ENCODE data around the gene PIEZO2.
"Not testable (repeated sequence)": the region's sequence is repeated elsewhere in the genome, so short reads cannot be mapped to it uniquely, and the experiment has no call there.

PIEZO2 gene

GRCh38 chr18:10937743-10938640 lies 211.4 kb downstream of the PIEZO2 start:
- CTCF ChIA-PET = no interaction called here
- TF ChIP-seq CTCF (conservative IDR thresholded peaks at IDR 0.05; ENCODE audit: low read depth) = no peak
- no peak for DNase-seq (ENCODE audit: low spot score)
- no peak overlapping the region for H3K27ac ChIP-seq
- POLR2A ChIA-PET (ENCODE audit: low non-redundant PET) = no interaction called here

GRCh38 chr18:10936176-10937053 lies 213.0 kb downstream of the PIEZO2 start:
- TF ChIP-seq CTCF (conservative IDR thresholded peaks at IDR 0.05; ENCODE audit: low read depth) = no peak
- POLR2A ChIA-PET (ENCODE audit: low non-redundant PET) = no interaction called here
- no peak overlapping the region for H3K27ac ChIP-seq
- CTCF ChIA-PET = no interaction called here
- DNase-seq (ENCODE audit: low spot score) = no peak

- CTCF ChIA-PET = no interaction called here
- no peak for DNase-seq (ENCODE audit: low spot score)
- TF ChIP-seq CTCF (conservative IDR thresholded peaks at IDR 0.05; ENCODE audit: low read depth) = no peak
- POLR2A ChIA-PET (ENCODE audit: low non-redundant PET) = no interaction called here
- H3K27ac ChIP-seq = no peak overlapping the region
Measured at GRCh38 chr18:10935588-10935987, 213.8 kb downstream of the PIEZO2 start.

- CTCF ChIA-PET; POLR2A ChIA-PET (ENCODE audit: low non-redundant PET); DNase-seq (ENCODE audit: low spot score); H3K27ac ChIP-seq: not testable (repeated sequence)
Measured at GRCh38 chr18:10933648-10934047, 215.7 kb downstream of the PIEZO2 start.

GRCh38 chr18:10930076-10930475 lies 219.3 kb downstream of the PIEZO2 start:
- no peak for TF ChIP-seq CTCF (conservative IDR thresholded peaks at IDR 0.05; ENCODE audit: low read depth)
- ChIA-PET CTCF (no interaction called here), POLR2A (ENCODE audit: low non-redundant PET) (no interaction called here)
- no peak overlapping the region for H3K27ac ChIP-seq
- no peak for DNase-seq (ENCODE audit: low spot score)

- CTCF ChIA-PET = no interaction called here
- H3K27ac ChIP-seq = no peak overlapping the region
- POLR2A ChIA-PET (ENCODE audit: low non-redundant PET) = no interaction called here
- no peak for TF ChIP-seq CTCF (conservative IDR thresholded peaks at IDR 0.05; ENCODE audit: low read depth)
- DNase-seq (ENCODE audit: low spot score) = no peak
Measured at GRCh38 chr18:10928772-10929373, 220.5 kb downstream of the PIEZO2 start.
